ENCODE data around the gene TRIM31.
"Not testable (repeated sequence)": the region's sequence is repeated elsewhere in the genome, so short reads cannot be mapped to it uniquely, and the experiment has no call there.

TRIM31 gene

DNA sequence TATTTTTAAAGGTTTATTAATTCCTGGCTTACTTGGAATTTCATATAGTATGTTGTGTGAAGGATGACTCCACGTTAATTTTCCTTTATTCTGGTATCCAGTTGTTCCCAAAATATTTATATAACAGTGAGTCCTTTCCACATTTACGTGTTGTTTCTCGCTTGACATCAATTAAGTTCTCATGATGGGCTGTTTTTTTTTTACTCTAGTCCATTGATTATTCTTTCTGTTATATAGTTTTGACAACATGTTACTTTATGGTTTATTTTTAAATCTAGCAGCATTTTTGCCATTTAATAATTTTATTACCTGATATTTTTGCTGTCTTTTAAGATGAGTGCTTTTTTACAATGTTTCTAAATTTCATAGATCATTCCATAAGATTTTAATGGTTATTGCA, 29.8 kb upstream of the TRIM31 start:
- TF ChIP-seq POLR2AphosphoS5 (IDR thresholded peaks at IDR 0.05; ENCODE audit: borderline replicate concordance, low read depth, low read length) = no peak
- no peak for TF ChIP-seq EZH2 (IDR thresholded peaks at IDR 0.05)
- no peak for TF ChIP-seq FOXP2 (optimal IDR thresholded peaks at IDR 0.05; ENCODE audit: control extremely low read depth, extremely low read length, insufficient read depth)
- no peaks in the 10 kb centered on the region for H3K9me3 ChIP-seq (ENCODE audit: low read depth, low read length)
- no peak for DNase-seq (ENCODE audit: low read depth, low spot score)
- no peak overlapping the region for H3K4me3 ChIP-seq
- no peaks in the 10 kb centered on the region for H3K36me3 ChIP-seq (ENCODE audit: insufficient read depth, low read length)
- H3K27ac ChIP-seq = no peak overlapping the region
- no peak overlapping the region for H3K9ac ChIP-seq (ENCODE audit: insufficient read length)

- H3K27ac ChIP-seq; DNase-seq (ENCODE audit: low read depth, low spot score); H3K4me3 ChIP-seq; H3K9ac ChIP-seq (ENCODE audit: insufficient read length); H3K9me3 ChIP-seq (ENCODE audit: low read depth, low read length); H3K36me3 ChIP-seq (ENCODE audit: insufficient read depth, low read length): not testable (repeated sequence)
Observed at GRCh38 chr6:30140240-30140639, 27.4 kb upstream of the TRIM31 start.

GRCh38 chr6:30136570-30137286, 23.8 kb upstream of the TRIM31 start:
- Histone ChIP-seq H3K4me3 (no peak overlapping the region), H3K27ac (no peak overlapping the region), H3K9ac (ENCODE audit: insufficient read length) (no peak overlapping the region), H3K36me3 (ENCODE audit: insufficient read depth, low read length) (no peaks in the 10 kb centered on the region), H3K9me3 (ENCODE audit: low read depth, low read length) (no peaks in the 10 kb centered on the region)
- DNase-seq (ENCODE audit: low read depth, low spot score) = no peak
- TF ChIP-seq POLR2AphosphoS5 (IDR thresholded peaks at IDR 0.05; ENCODE audit: borderline replicate concordance, low read depth, low read length) (no peak), EZH2 (IDR thresholded peaks at IDR 0.05) (no peak), FOXP2 (optimal IDR thresholded peaks at IDR 0.05; ENCODE audit: control extremely low read depth, extremely low read length, insufficient read depth) (no peak)

- H3K27ac ChIP-seq = no peak within 1 kb of the TSS
- TF ChIP-seq POLR2AphosphoS5 (IDR thresholded peaks at IDR 0.05; ENCODE audit: borderline replicate concordance, low read depth, low read length) = no peak
- H3K36me3 ChIP-seq (ENCODE audit: insufficient read depth, low read length) = no peaks in the 10 kb centered on the region
- no peak within 1 kb of the TSS for H3K9ac ChIP-seq (ENCODE audit: insufficient read length)
- no peak for DNase-seq (ENCODE audit: low read depth, low spot score)
- no peak within 1 kb of the TSS for H3K4me3 ChIP-seq
- H3K9me3 ChIP-seq (ENCODE audit: low read depth, low read length) = no peaks in the 10 kb centered on the region
Observed at GRCh38 chr6:30135757-30136156, 22.9 kb upstream of the TRIM31 start, which contains the start of gene TRIM40. TSS of gene TRIM40 (plus strand) at chr6:30136140. CDS start at chr6:30137037, 897 bp downstream.

DNA sequence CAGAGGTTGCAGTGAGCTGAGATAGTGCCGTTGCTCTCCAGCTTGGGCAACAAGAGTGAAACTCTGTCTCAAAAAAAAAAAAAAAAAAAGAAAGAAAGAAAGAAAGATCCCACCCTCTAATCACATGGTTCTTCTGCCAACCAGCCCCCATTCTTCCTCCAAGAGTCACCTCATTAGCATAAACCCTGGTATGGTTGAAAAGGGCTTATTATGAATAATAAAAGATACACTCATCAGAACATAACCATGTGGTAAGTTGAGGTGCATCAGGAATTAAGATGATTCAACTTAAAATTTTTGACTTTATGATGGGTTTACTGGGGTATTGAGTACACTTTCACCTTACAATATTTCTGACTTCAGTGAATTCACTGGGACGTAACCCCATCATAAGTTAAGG, 22.3 kb upstream of the TRIM31 start:
- TF ChIP-seq EZH2 (IDR thresholded peaks at IDR 0.05) (no peak), FOXP2 (optimal IDR thresholded peaks at IDR 0.05; ENCODE audit: control extremely low read depth, extremely low read length, insufficient read depth) (no peak), POLR2AphosphoS5 (IDR thresholded peaks at IDR 0.05; ENCODE audit: borderline replicate concordance, low read depth, low read length) (no peak)

DNA sequence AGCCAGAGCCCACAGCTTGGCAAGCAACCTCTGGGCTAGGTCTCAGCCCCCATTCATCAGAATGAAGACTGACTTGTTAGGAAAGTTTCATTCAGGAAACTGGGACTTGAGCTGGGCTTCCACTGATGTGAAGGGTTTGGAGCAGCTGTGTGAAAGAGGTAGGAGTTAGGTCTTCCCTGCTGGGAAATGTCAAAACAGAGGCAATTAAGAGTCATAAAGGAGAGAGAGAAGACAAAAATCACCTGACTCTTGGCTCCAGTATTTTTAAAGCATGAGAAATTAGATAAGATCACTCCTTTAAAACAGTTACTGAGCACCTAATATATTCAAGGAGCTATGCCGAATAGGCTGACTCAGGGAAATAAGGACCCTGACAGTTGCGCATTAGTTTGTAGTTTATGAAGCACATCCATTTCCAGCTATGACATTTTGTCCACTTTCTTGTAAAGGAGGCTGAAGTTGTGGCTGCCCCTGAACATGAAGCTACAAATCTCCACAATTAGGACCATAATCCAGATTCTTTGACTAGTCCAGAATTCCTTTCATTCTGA, 19.1 kb upstream of the TRIM31 start:
- no peak overlapping the region for H3K27ac ChIP-seq
- DNase-seq (ENCODE audit: low read depth, low spot score) = no peak
- no peak overlapping the region for H3K4me3 ChIP-seq
- H3K36me3 ChIP-seq (ENCODE audit: insufficient read depth, low read length) = no peaks in the 10 kb centered on the region
- TF ChIP-seq EZH2 (IDR thresholded peaks at IDR 0.05) = no peak
- TF ChIP-seq FOXP2 (optimal IDR thresholded peaks at IDR 0.05; ENCODE audit: control extremely low read depth, extremely low read length, insufficient read depth) = no peak
- TF ChIP-seq POLR2AphosphoS5 (IDR thresholded peaks at IDR 0.05; ENCODE audit: borderline replicate concordance, low read depth, low read length) = no peak
- H3K9ac ChIP-seq (ENCODE audit: insufficient read length) = peak overlapping the region; percentile 43
- H3K9me3 ChIP-seq (ENCODE audit: low read depth, low read length) = no peaks in the 10 kb centered on the region

More for the DNA sequence above, 22.3 kb upstream of the TRIM31 start:
- DNase-seq (ENCODE audit: low read depth, low spot score) = no peak
- Histone ChIP-seq H3K9ac (ENCODE audit: insufficient read length) (no peak overlapping the region), H3K4me3 (no peak overlapping the region), H3K27ac (no peak overlapping the region), H3K9me3 (ENCODE audit: low read depth, low read length) (no peaks in the 10 kb centered on the region), H3K36me3 (ENCODE audit: insufficient read depth, low read length) (no peaks in the 10 kb centered on the region)

- no peaks in the 10 kb centered on the region for H3K36me3 ChIP-seq (ENCODE audit: insufficient read depth, low read length)
- TF ChIP-seq FOXP2 (optimal IDR thresholded peaks at IDR 0.05; ENCODE audit: control extremely low read depth, extremely low read length, insufficient read depth) (no peak), EZH2 (IDR thresholded peaks at IDR 0.05) (no peak), POLR2AphosphoS5 (IDR thresholded peaks at IDR 0.05; ENCODE audit: borderline replicate concordance, low read depth, low read length) (no peak)
- H3K9ac ChIP-seq (ENCODE audit: insufficient read length) = no peak overlapping the region
- H3K9me3 ChIP-seq (ENCODE audit: low read depth, low read length) = no peaks in the 10 kb centered on the region
- peak overlapping the region; percentile 57 for H3K4me3 ChIP-seq
- peak; percentile 47 for DNase-seq (ENCODE audit: low read depth, low spot score)
- H3K27ac ChIP-seq = no peak overlapping the region
Observed at GRCh38 chr6:30130887-30131862, 18.3 kb upstream of the TRIM31 start.

DNA sequence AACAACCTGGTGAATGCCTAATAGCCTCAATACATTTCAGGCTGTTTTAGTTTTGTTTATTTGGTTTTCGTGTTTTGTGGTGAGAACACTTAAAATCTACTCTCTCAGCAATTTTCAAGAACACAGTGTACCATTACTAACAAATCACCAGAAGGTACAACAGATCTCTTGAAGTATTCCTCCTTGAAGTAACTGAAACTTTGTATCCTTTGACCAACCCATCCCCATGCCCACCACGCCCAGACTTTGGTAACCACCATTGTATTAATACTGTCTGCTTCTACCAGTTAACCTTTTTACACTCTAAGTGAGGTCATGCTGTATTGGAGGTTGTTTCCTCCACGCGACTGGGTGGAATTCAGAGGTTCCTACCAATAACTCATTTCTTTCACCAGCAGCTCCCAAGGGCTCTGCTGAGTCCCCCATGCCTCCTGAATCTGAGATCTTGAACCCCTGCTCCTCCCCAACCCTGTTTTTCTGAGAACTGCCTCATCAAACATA, 17.3 kb upstream of the TRIM31 start:
- Histone ChIP-seq H3K4me3 (no peak overlapping the region), H3K27ac (no peak overlapping the region), H3K9me3 (ENCODE audit: low read depth, low read length) (no peaks in the 10 kb centered on the region), H3K36me3 (ENCODE audit: insufficient read depth, low read length) (no peaks in the 10 kb centered on the region), H3K9ac (ENCODE audit: insufficient read length) (no peak overlapping the region)
- no peak for TF ChIP-seq EZH2 (IDR thresholded peaks at IDR 0.05)
- TF ChIP-seq FOXP2 (optimal IDR thresholded peaks at IDR 0.05; ENCODE audit: control extremely low read depth, extremely low read length, insufficient read depth) = no peak
- no peak for TF ChIP-seq POLR2AphosphoS5 (IDR thresholded peaks at IDR 0.05; ENCODE audit: borderline replicate concordance, low read depth, low read length)
- no peak for DNase-seq (ENCODE audit: low read depth, low spot score)
